Activated gamma-delta T cell treated with Interleukin-2 at 50 U/mL for 16 hours (primary cell): ENCODE measurements around the gene TRMU.

Experiments
- DNase-seq: peaks from one replicate; pipeline ENCODE4 v3.0.0-alpha.2; 2020

TRMU gene

GRCh38 chr22:46371623-46372226 lies 36.2 kb downstream of the TRMU start:
- DNase-seq = no peak

- DNase-seq = no peak
These were observed 37.2 kb downstream of the TRMU start for GRCh38 chr22:46372686-46373085.

GRCh38 chr22:46373159-46373558 lies 37.6 kb downstream of the TRMU start:
- DNase-seq = peak; percentile 36

GRCh38 chr22:46373921-46374662 lies 38.6 kb downstream of the TRMU start:
- DNase-seq = peak; percentile 49

- DNase-seq = no peak
These were observed 39.4 kb downstream of the TRMU start for GRCh38 chr22:46374663-46375474.

- no peak for DNase-seq
These were observed 40.6 kb downstream of the TRMU start for GRCh38 chr22:46376111-46376510.

- DNase-seq = no peak
These were observed 41.5 kb downstream of the TRMU start for GRCh38 chr22:46376908-46377524.

- DNase-seq = no peak
These were observed 42.3 kb downstream of the TRMU start for GRCh38 chr22:46377525-46378425.

- no peak for DNase-seq
These were observed 43.0 kb downstream of the TRMU start for GRCh38 chr22:46378426-46379065.

- DNase-seq = no peak
These were observed 43.8 kb downstream of the TRMU start for GRCh38 chr22:46379066-46379930.

GRCh38 chr22:46380069-46380468 lies 44.6 kb downstream of the TRMU start:
- no peak for DNase-seq

- DNase-seq = no peak
These were observed 45.1 kb downstream of the TRMU start for GRCh38 chr22:46380581-46380980.

GRCh38 chr22:46381142-46381541 lies 45.6 kb downstream of the TRMU start:
- no peak for DNase-seq

GRCh38 chr22:46381731-46382130 lies 46.2 kb downstream of the TRMU start:
- no peak for DNase-seq

GRCh38 chr22:46382524-46382923 lies 47.0 kb downstream of the TRMU start:
- DNase-seq = no peak

GRCh38 chr22:46386312-46386711 lies 50.8 kb downstream of the TRMU start:
- DNase-seq = no peak

GRCh38 chr22:46387748-46388147 lies 52.2 kb downstream of the TRMU start:
- DNase-seq = no peak

GRCh38 chr22:46388647-46389046 lies 53.1 kb downstream of the TRMU start:
- no peak for DNase-seq

- no peak for DNase-seq
These were observed 53.6 kb downstream of the TRMU start for GRCh38 chr22:46389081-46389480.

GRCh38 chr22:46390105-46390651 lies 54.7 kb downstream of the TRMU start:
- DNase-seq = no peak
